Pons (tissue), 1 donor: ENCODE results near the gene RNF187.

ENCODE experiments used
- DNase-seq: peaks from one replicate; pipeline ENCODE4 v3.0.0-alpha.2; 2016; ENCODE audit warnings: low spot score

The RNF187 gene

GRCh38 chr1:228544921-228545591 is 57.9 kb downstream of the RNF187 start:
- no peak for DNase-seq
